Ishikawa (cell line): Measurements from ENCODE around the gene SCAMP1.

Experiments used
- CEBPB ChIP-seq: IDR thresholded peaks from 2 replicates; pipeline ENCODE4 v1.6.1; 2012
- CREB1 ChIP-seq: IDR thresholded peaks from 2 replicates; pipeline ENCODE4 v1.6.1; 2012; ENCODE audit warnings: low read depth
- EGR1 ChIP-seq: IDR thresholded peaks from 2 replicates; pipeline ENCODE4 v1.6.1; 2012
- EP300 ChIP-seq: IDR thresholded peaks from 2 replicates; pipeline ENCODE4 v1.6.1; 2012; ENCODE audit warnings: borderline replicate concordance
- MAX ChIP-seq: IDR thresholded peaks from 2 replicates; pipeline ENCODE4 v1.6.1; 2012
- NFIC ChIP-seq: IDR thresholded peaks from 2 replicates; pipeline ENCODE4 v1.6.1; 2012
- RAD21 ChIP-seq: IDR thresholded peaks from 2 replicates; pipeline ENCODE4 v1.6.1; 2012; ENCODE audit warnings: low read depth
- REST ChIP-seq: IDR thresholded peaks from 2 replicates; pipeline ENCODE4 v1.6.1; 2012; ENCODE audit warnings: low read depth, mild to moderate bottlenecking
- TAF1 ChIP-seq: IDR thresholded peaks from 2 replicates; pipeline ENCODE4 v1.6.1; 2012; ENCODE audit warnings: low read depth, mild to moderate bottlenecking
- TCF12 ChIP-seq: IDR thresholded peaks from 2 replicates; pipeline ENCODE4 v1.6.1; 2012; ENCODE audit warnings: low read depth
- TEAD4 ChIP-seq: IDR thresholded peaks from 2 replicates; pipeline ENCODE4 v1.6.1; 2012
- USF1 ChIP-seq: IDR thresholded peaks from 2 replicates; pipeline ENCODE4 v1.6.1; 2012
- ZBTB7A ChIP-seq: IDR thresholded peaks from 2 replicates; pipeline ENCODE4 v1.6.1; 2012; ENCODE audit warnings: low read depth

- TF ChIP-seq RAD21 (no peak), CREB1 (no peak), TCF12 (no peak), USF1 (no peak), NFIC (no peak), MAX (no peak), TEAD4 (no peak), CEBPB (no peak), EP300 (no peak), TAF1 (no peak), REST (no peak), EGR1 (no peak), ZBTB7A (no peak)
Measured at GRCh38 chr5:78471896-78472295, 111.5 kb downstream of the SCAMP1 start.
